Measurements from ENCODE around the gene SCARB1.

DNA sequence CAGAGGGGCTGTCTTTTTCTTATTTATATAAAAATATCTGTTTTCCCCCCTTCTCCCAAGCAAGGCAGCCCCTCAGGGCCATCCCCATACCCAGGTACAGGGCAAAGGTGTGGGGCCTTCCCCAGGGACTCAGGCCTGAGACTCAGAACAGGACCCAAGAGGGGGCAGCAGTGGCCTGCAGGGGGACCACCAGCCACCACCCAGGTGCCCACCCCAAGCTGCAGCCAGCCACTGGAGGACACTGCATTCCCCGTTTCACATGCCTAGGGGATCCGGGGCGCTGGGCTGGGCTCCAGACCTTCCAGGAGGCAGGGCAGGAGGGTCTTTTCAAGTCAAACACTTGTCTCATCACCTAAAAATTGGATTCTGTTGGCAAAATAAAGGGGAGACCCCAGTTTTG is 83.3 kb downstream of the SCARB1 start:
- TF ChIP-seq, protein P1, sequence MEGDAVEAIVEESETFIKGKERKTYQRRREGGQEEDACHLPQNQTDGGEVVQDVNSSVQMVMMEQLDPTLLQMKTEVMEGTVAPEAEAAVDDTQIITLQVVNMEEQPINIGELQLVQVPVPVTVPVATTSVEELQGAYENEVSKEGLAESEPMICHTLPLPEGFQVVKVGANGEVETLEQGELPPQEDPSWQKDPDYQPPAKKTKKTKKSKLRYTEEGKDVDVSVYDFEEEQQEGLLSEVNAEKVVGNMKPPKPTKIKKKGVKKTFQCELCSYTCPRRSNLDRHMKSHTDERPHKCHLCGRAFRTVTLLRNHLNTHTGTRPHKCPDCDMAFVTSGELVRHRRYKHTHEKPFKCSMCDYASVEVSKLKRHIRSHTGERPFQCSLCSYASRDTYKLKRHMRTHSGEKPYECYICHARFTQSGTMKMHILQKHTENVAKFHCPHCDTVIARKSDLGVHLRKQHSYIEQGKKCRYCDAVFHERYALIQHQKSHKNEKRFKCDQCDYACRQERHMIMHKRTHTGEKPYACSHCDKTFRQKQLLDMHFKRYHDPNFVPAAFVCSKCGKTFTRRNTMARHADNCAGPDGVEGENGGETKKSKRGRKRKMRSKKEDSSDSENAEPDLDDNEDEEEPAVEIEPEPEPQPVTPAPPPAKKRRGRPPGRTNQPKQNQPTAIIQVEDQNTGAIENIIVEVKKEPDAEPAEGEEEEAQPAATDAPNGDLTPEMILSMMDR (IDR thresholded peaks at IDR 0.05), result no peak
- TF ChIP-seq POLR2A (IDR thresholded peaks at IDR 0.05), result no peak

Data from body of pancreas (tissue), 4 donors.